Neuron (in vitro differentiated cells): ENCODE data around the gene NPVF.

ENCODE experiments used
- H2AFZ ChIP-seq: one replicate; pipeline ENCODE4 v1.6.1; 2013; ENCODE audit warnings: low read depth, mild to moderate bottlenecking, inconsistent platforms, low read length, moderate library complexity
- H3K27me3 ChIP-seq: one replicate; pipeline ENCODE4 v1.6.1; 2013; ENCODE audit warnings: low read length; ENCODE audit not compliant: insufficient read depth
- H3K36me3 ChIP-seq: one replicate; pipeline ENCODE4 v1.6.1; 2013; ENCODE audit warnings: low read length; ENCODE audit not compliant: insufficient read depth
- H3K4me1 ChIP-seq: one replicate; pipeline ENCODE4 v1.6.1; 2013; ENCODE audit warnings: low read length; ENCODE audit not compliant: insufficient read depth
- H3K4me3 ChIP-seq: 2 replicates; pipeline ENCODE4 v1.5.1; 2013; ENCODE audit warnings: mild to moderate bottlenecking, low read length, moderate library complexity
- H3K9me3 ChIP-seq: one replicate; pipeline ENCODE4 v1.6.1; 2013; ENCODE audit warnings: low read length

The NPVF gene

GRCh38 chr7:25249772-25250171, 21.5 kb upstream of the NPVF start:
- no peaks in the 10 kb centered on the region for H3K4me1 ChIP-seq
- H3K36me3 ChIP-seq: no peaks in the 10 kb centered on the region
- H2AFZ ChIP-seq: no peak overlapping the region
- peaks cover 5% of the 10 kb centered on the region for H3K27me3 ChIP-seq
- H3K9me3 ChIP-seq: no peaks in the 10 kb centered on the region
- H3K4me3 ChIP-seq: no peak overlapping the region

- Histone ChIP-seq H3K4me3 (no peak overlapping the region), H3K27me3 (peaks cover 17% of the 10 kb centered on the region), H3K4me1 (no peaks in the 10 kb centered on the region), H3K9me3 (no peaks in the 10 kb centered on the region), H2AFZ (no peak overlapping the region), H3K36me3 (no peaks in the 10 kb centered on the region)
These were observed 18.0 kb upstream of the NPVF start for GRCh38 chr7:25246306-25246705.

GRCh38 chr7:25244254-25245033, 16.2 kb upstream of the NPVF start:
- H3K27me3 ChIP-seq: peaks cover 17% of the 10 kb centered on the region
- H3K36me3 ChIP-seq: no peaks in the 10 kb centered on the region
- H3K4me1 ChIP-seq: no peaks in the 10 kb centered on the region
- no peak overlapping the region for H2AFZ ChIP-seq
- no peak overlapping the region for H3K4me3 ChIP-seq
- H3K9me3 ChIP-seq: no peaks in the 10 kb centered on the region

GRCh38 chr7:25242678-25243077, 14.4 kb upstream of the NPVF start:
- Histone ChIP-seq H3K36me3 (no peaks in the 10 kb centered on the region), H3K4me3 (no peak overlapping the region), H3K4me1 (no peaks in the 10 kb centered on the region), H3K9me3 (no peaks in the 10 kb centered on the region), H3K27me3 (peaks cover 13% of the 10 kb centered on the region), H2AFZ (no peak overlapping the region)

DNA sequence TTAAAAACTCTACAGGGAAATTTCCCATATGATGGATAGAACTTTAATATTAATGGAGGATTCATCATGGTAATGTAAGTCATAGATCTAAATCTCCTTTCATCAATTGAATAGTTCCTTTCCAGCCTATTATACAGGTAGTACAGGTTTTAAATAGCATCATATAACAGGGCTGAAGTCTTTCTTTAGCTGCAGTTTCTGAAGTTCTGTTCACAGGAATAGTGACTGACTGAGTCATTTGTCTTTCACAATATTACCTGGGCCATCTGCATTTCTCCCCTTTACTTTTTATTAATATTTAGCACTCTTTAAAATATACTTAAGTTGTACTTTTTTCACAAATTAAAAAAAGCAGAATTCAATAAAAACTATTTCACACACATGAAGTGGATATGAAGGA, 12.6 kb upstream of the NPVF start:
- H3K36me3 ChIP-seq: no peaks in the 10 kb centered on the region
- H2AFZ ChIP-seq: no peak overlapping the region
- H3K4me1 ChIP-seq: no peaks in the 10 kb centered on the region
- H3K9me3 ChIP-seq: no peaks in the 10 kb centered on the region
- peaks cover 13% of the 10 kb centered on the region for H3K27me3 ChIP-seq
- H3K4me3 ChIP-seq: no peak overlapping the region

DNA sequence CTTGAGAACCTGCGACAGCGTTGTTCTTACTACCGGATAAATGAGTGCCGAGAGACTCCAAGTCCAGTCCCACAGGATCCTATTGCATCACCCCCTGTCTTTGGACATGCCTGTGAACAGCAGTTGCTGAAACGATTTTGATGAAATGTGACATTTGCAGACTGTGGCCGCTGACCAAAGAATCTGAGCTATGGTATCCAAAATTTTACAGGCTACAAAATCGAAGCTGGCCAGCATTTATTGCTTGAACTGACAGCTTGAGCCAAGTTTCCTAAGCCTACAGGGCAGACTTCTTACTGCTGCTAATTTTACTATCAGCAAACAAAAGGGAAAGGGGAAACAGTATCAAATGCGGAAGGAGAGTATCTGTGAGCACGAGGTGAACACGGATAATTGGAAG, 12.1 kb upstream of the NPVF start:
- no peaks in the 10 kb centered on the region for H3K4me1 ChIP-seq
- H3K27me3 ChIP-seq: peaks cover 13% of the 10 kb centered on the region
- no peak overlapping the region for H2AFZ ChIP-seq
- no peaks in the 10 kb centered on the region for H3K9me3 ChIP-seq
- no peaks in the 10 kb centered on the region for H3K36me3 ChIP-seq
- no peak overlapping the region for H3K4me3 ChIP-seq

- Histone ChIP-seq H3K4me1 (no peaks in the 10 kb centered on the region), H3K27me3 (peaks cover 13% of the 10 kb centered on the region), H2AFZ (no peak overlapping the region), H3K9me3 (no peaks in the 10 kb centered on the region), H3K36me3 (no peaks in the 10 kb centered on the region), H3K4me3 (no peak overlapping the region)
These were observed 11.6 kb upstream of the NPVF start for GRCh38 chr7:25239888-25240287.

GRCh38 chr7:25238066-25238725, 9.9 kb upstream of the NPVF start:
- Histone ChIP-seq H3K27me3 (peaks cover 2% of the 10 kb centered on the region), H3K9me3 (no peaks in the 10 kb centered on the region), H2AFZ (no peak overlapping the region), H3K4me3 (no peak overlapping the region), H3K4me1 (no peaks in the 10 kb centered on the region), H3K36me3 (no peaks in the 10 kb centered on the region)

DNA sequence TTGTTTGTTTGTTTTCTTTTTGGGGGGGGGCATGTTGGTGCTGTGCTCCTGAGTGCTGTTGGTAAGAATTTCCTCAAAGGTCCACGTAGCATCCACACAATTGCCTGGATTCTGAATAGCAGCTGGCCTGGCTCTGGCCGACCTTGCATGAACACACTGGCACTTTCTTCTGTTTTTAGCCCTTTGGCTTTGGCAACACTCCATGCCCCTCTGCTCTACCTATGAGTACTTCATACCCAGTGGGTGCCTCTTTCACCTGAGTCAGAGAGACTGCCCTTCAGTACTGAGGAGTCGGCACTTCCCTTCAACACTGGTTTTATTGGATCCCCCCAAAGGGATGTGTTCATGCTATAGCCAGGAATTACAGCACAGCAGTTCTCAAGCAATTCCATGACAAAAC, 7.2 kb upstream of the NPVF start:
- Histone ChIP-seq H3K4me1 (no peaks in the 10 kb centered on the region), H3K9me3 (no peaks in the 10 kb centered on the region), H3K27me3 (peaks cover 4% of the 10 kb centered on the region), H3K4me3 (no peak overlapping the region), H2AFZ (no peak overlapping the region), H3K36me3 (no peaks in the 10 kb centered on the region)

- peaks cover 4% of the 10 kb centered on the region for H3K27me3 ChIP-seq
- H3K4me1 ChIP-seq: no peaks in the 10 kb centered on the region
- no peak overlapping the region for H2AFZ ChIP-seq
- no peaks in the 10 kb centered on the region for H3K36me3 ChIP-seq
- no peaks in the 10 kb centered on the region for H3K9me3 ChIP-seq
- no peak overlapping the region for H3K4me3 ChIP-seq
These were observed 6.0 kb upstream of the NPVF start for GRCh38 chr7:25234336-25234735.

GRCh38 chr7:25223206-25223605, 5.1 kb downstream of the NPVF start:
- Histone ChIP-seq H3K27me3 (peaks cover 5% of the 10 kb centered on the region), H2AFZ (no peak overlapping the region), H3K36me3 (no peaks in the 10 kb centered on the region), H3K9me3 (no peaks in the 10 kb centered on the region), H3K4me3 (no peak overlapping the region), H3K4me1 (peaks cover 23% of the 10 kb centered on the region)

GRCh38 chr7:25222666-25223065, 5.6 kb downstream of the NPVF start:
- Histone ChIP-seq H2AFZ (no peak overlapping the region), H3K36me3 (no peaks in the 10 kb centered on the region), H3K4me1 (peaks cover 23% of the 10 kb centered on the region), H3K4me3 (no peak overlapping the region), H3K27me3 (peaks cover 5% of the 10 kb centered on the region), H3K9me3 (no peaks in the 10 kb centered on the region)

DNA sequence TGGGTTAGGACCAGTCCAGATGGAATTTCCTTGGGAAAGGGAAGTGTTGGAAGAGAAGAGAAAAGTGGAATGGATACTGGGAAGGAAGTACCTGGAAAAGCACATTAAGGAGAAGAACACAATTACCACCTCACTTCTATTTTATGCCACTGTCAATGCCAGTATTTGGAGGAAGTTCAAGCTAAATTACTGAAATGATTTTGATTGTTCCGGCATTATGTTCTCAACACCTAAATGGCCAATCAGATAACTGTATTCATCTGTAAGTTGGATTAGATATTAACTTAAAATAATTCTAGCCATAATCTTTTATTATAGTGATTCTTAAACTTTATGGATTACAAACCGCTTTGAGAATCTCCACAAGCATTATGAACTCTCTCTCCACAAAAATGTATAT, 7.3 kb downstream of the NPVF start:
- H3K4me3 ChIP-seq: no peak overlapping the region
- H2AFZ ChIP-seq: no peak overlapping the region
- no peaks in the 10 kb centered on the region for H3K36me3 ChIP-seq
- no peaks in the 10 kb centered on the region for H3K9me3 ChIP-seq
- no peaks in the 10 kb centered on the region for H3K27me3 ChIP-seq
- H3K4me1 ChIP-seq: peaks cover 23% of the 10 kb centered on the region
